ENCODE data around the gene TSPAN7. TPM values are rescaled to one million over a fixed set of nuclear protein-coding genes. Genes with fewer than 3 reads are reported as not detected.

TSPAN7 gene
- total and polyA plus RNA-seq, 2 of the 4 experiments (the other 2 are of a cell fraction) = not detected

DNA sequence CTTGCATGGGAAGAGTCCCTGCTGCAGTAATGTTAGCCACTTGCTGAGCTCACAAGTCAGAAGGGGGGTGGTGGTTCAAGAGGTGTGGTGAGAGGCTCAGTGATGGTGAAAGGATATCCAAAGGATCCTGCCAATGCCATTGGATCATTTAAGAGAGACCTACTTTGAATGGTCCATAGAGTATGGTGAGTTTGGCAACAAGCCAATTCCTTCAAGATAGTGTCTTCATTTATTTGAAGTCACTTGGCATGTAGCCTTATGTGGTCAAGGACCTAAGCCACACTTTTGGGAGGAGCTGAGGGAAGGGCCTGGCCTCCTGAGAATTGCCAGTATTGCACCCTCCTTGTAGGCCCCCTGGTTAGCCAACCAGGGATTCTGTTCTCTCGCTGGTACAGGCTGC, 87.9 kb downstream of the TSPAN7 start:
- ChIA-PET POLR2A (ENCODE audit: unreplicated experiment) (no interaction called here), CTCF (no interaction called here)
- Histone ChIP-seq H3K27ac (ENCODE audit: insufficient read depth, low read length) (no peak overlapping the region), H2BK20ac (ENCODE audit: low read depth, low read length) (no peak overlapping the region), H3K14ac (replicated peaks; ENCODE audit: low read depth, low read length) (no peak overlapping the region), H2AFZ (replicated peaks; ENCODE audit: low read length, poor library complexity) (no peak overlapping the region), H3K79me1 (ENCODE audit: low read depth in 1 of 2, low read length in 2 of 2) (no peaks in the 10 kb centered on the region), H3K23ac (ENCODE audit: low read depth, low read length) (no peak overlapping the region), H4K91ac (ENCODE audit: insufficient read depth, low read depth, low read length) (no peak overlapping the region), H3K9ac (ENCODE audit: low read depth, low read length) (no peak overlapping the region), H2AK5ac (ENCODE audit: low read depth, low read length) (no peak overlapping the region), H4K8ac (ENCODE audit: low read depth in 2 of 2, low read length in 2 of 2) (no peak overlapping the region), H3K4me1 (ENCODE audit: control insufficient read depth, insufficient read depth, low read length) (no peaks in the 10 kb centered on the region), H3K56ac (ENCODE audit: extremely low read depth, insufficient read depth, low read length) (no peak overlapping the region), H4K5ac (ENCODE audit: low read depth, low read length) (no peak overlapping the region), H3K4me3 (ENCODE audit: insufficient read depth, low read depth, low read length) (no peak overlapping the region), H3K36me3 (ENCODE audit: control insufficient read depth, insufficient read depth, low read length) (no peaks in the 10 kb centered on the region), H2AK9ac (replicated peaks; ENCODE audit: low read depth, low read length, poor library complexity) (no peak overlapping the region), H3K4ac (ENCODE audit: low read depth, low read length) (no peak overlapping the region), H3K4me2 (ENCODE audit: low read depth, low read length) (no peak overlapping the region), H4K20me1 (ENCODE audit: insufficient read depth, low read length) (no peaks in the 10 kb centered on the region), H3K27me3 (ENCODE audit: control insufficient read depth, insufficient read depth, low read length) (peaks cover 4% of the 10 kb centered on the region), H2BK120ac (ENCODE audit: low read depth, low read length) (no peak overlapping the region), H3K9me1 (ENCODE audit: insufficient read depth, low read length) (no peaks in the 10 kb centered on the region; the same call in 1 of the 2 replicates), H3K18ac (ENCODE audit: low read depth, low read length) (no peak overlapping the region), H2BK15ac (ENCODE audit: low read depth, low read length) (no peak overlapping the region), H2BK5ac (ENCODE audit: low read depth, low read length, poor library complexity, severe bottlenecking) (no peak overlapping the region), H3K9me3 (ENCODE audit: control insufficient read depth, insufficient read depth, low read length) (no peaks in the 10 kb centered on the region)
- dilution Hi-C loops (cut with HindIII; ENCODE audit: low sequenced_read_pairs, unreplicated experiment) (no loop called here), in situ Hi-C loops (cut with MboI; ENCODE audit: low sequenced_read_pairs) (no loop called here), intact Hi-C loops (cut with micrococcal nuclease) (no loop called here)
- ATAC-seq (ENCODE audit: low read depth) = no peak
- WGBS, 2 experiments (ENCODE audit: extremely low coverage in 2 of 2, insufficient read length in 1 of 2) = no CpG with 5 or more reads among the region's 1 CpG
- no TSS peak for BruUV-seq (replicated peaks)
- DNase-seq = no peak
- no peak for TF ChIP-seq POLR2A (IDR thresholded peaks at IDR 0.05; ENCODE audit: low read depth, low read length)
- TF ChIP-seq, protein P1, sequence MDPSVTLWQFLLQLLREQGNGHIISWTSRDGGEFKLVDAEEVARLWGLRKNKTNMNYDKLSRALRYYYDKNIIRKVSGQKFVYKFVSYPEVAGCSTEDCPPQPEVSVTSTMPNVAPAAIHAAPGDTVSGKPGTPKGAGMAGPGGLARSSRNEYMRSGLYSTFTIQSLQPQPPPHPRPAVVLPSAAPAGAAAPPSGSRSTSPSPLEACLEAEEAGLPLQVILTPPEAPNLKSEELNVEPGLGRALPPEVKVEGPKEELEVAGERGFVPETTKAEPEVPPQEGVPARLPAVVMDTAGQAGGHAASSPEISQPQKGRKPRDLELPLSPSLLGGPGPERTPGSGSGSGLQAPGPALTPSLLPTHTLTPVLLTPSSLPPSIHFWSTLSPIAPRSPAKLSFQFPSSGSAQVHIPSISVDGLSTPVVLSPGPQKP (IDR thresholded peaks at IDR 0.05; ENCODE audit: borderline replicate concordance, low read depth, low read length) = no peak
- TF ChIP-seq MAFK (IDR thresholded peaks at IDR 0.05; ENCODE audit: low read depth, low read length) = no peak
- no peak for TF ChIP-seq CEBPB (IDR thresholded peaks at IDR 0.05; ENCODE audit: low read depth, low read length)
- no peak for TF ChIP-seq RAD21 (IDR thresholded peaks at IDR 0.05; ENCODE audit: low read length)
- TF ChIP-seq CHD1 (IDR thresholded peaks at IDR 0.05; ENCODE audit: low read depth, low read length) = no peak

All from IMR-90 (cell line).